Loucy (cell line): Measurements from ENCODE around the gene CDS1.

Source experiments
- EZH2phosphoT487 ChIP-seq: fragments of 200-600 bp; IDR thresholded peaks from 2 replicates; pipeline ENCODE4 v1.6.1; 2018; ENCODE audit warnings: antibody characterized with exemption, mild to moderate bottlenecking, moderate library complexity, borderline replicate concordance
- TF ChIP-seq, protein P1 (sequence below): fragments of 200-600 bp; sonication (generic); conservative IDR thresholded peaks from 2 replicates; pipeline ENCODE4 v1.5.1; 2014; ENCODE audit warnings: mild to moderate bottlenecking, antibody characterized with exemption, low read length

DNA sequence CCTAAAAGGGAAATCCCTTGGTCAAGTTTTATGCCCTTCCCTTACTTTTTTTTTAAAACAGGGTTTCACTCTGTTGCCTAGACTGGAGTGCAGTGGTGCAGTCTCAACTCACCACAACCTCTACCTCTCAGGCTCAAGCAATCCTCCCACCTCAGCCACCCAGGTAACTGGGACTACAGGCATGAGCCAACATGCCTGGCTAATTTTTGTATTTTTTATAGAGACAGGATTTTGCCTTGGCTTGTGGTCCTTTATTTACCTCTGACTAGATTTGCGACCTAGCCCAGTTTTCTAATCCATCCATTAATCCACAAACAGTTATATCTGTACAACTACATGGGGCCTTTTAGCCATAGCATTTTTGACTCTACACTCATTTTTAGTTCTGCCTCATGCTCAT, 23.7 kb downstream of the CDS1 start:
- TF ChIP-seq, protein P1, sequence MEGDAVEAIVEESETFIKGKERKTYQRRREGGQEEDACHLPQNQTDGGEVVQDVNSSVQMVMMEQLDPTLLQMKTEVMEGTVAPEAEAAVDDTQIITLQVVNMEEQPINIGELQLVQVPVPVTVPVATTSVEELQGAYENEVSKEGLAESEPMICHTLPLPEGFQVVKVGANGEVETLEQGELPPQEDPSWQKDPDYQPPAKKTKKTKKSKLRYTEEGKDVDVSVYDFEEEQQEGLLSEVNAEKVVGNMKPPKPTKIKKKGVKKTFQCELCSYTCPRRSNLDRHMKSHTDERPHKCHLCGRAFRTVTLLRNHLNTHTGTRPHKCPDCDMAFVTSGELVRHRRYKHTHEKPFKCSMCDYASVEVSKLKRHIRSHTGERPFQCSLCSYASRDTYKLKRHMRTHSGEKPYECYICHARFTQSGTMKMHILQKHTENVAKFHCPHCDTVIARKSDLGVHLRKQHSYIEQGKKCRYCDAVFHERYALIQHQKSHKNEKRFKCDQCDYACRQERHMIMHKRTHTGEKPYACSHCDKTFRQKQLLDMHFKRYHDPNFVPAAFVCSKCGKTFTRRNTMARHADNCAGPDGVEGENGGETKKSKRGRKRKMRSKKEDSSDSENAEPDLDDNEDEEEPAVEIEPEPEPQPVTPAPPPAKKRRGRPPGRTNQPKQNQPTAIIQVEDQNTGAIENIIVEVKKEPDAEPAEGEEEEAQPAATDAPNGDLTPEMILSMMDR = no peak
- TF ChIP-seq EZH2phosphoT487 = no peak
